SK-N-SH (cell line): Measurements from ENCODE around the gene FBXL15. TPM values are rescaled to one million over a fixed set of nuclear protein-coding genes. Genes with fewer than 3 reads are reported as not detected.

Experiments
- CTCF ChIA-PET: fragments of 300-600, 350-600 bp; formaldehyde crosslinking; extraction: SDS; loops from one replicate; lab custom pipeline; 2021; lab: Yijun Ruan, JAX
- POLR2A ChIA-PET: fragments of 350-600 bp; sonication (Branson Sonifier 250); formaldehyde crosslinking; extraction: SDS; loops from one replicate; lab custom pipeline; 2020; ENCODE audit warnings: antibody characterized with exemption, inconsistent platforms; lab: Yijun Ruan, JAX
- DNase-seq: peaks from one replicate; pipeline ENCODE4 v3.0.0; 2012
- H2AFZ ChIP-seq: fragments of 200-600 bp; sonication (generic); 2 replicates; pipeline ENCODE4 v1.8.1; 2016; ENCODE audit warnings: antibody characterized with exemption, mild to moderate bottlenecking, low read depth
- H3F3A ChIP-seq: fragments of 200-600 bp; sonication (generic); replicated peaks from 2 replicates; pipeline ENCODE3; 2016; ENCODE audit warnings: antibody characterized with exemption, mild to moderate bottlenecking; ENCODE audit not compliant: insufficient read depth
- H3K27ac ChIP-seq, 2 experiments: fragments of 200-500 bp in 1 of 2; fragments of 200-600 bp in 1 of 2; sonication (Bioruptor generic) in 1 of 2; sonication (generic), shearing (Covaris generic) in 1 of 2; 2 replicates each; pipeline versions ENCODE4 v1.5.1 to v1.6.1; 2014 to 2016; ENCODE audit warnings: low read depth in 2 of 2, inconsistent platforms in 1 of 2, low read length in 1 of 2, mild to moderate bottlenecking in 1 of 2, mixed read lengths in 1 of 2
- H3K27me3 ChIP-seq: fragments of 200-600 bp; sonication (generic), shearing (Covaris generic); 2 replicates; pipeline ENCODE4 v1.6.1; 2016; ENCODE audit warnings: mixed run types; ENCODE audit not compliant: insufficient read depth
- H3K36me3 ChIP-seq, 2 experiments: fragments of 200-500 bp in 1 of 2; fragments of 200-600 bp in 1 of 2; sonication (Bioruptor generic) in 1 of 2; sonication (generic) in 1 of 2; replicated peaks in 1 of 2; 2 replicates each; pipeline versions ENCODE3 to v1.5.1; 2014 to 2016; ENCODE audit warnings: low read length in 1 of 2, mild to moderate bottlenecking in 1 of 2; ENCODE audit not compliant: insufficient read depth in 2 of 2, control insufficient read depth in 1 of 2
- H3K4me1 ChIP-seq, 2 experiments: fragments of 200-500 bp in 1 of 2; fragments of 200-600 bp in 1 of 2; sonication (Bioruptor generic) in 1 of 2; sonication (generic), shearing (Covaris generic) in 1 of 2; 2 replicates each; pipeline versions ENCODE4 v1.5.1 to v1.6.1; 2014 to 2016; ENCODE audit warnings: low read depth in 1 of 2, low read length in 1 of 2, mixed run types in 1 of 2; ENCODE audit not compliant: insufficient read depth in 2 of 2, control insufficient read depth in 1 of 2
- H3K4me2 ChIP-seq: fragments of 200-600 bp; sonication (generic), shearing (Covaris generic); 2 replicates; pipeline ENCODE4 v1.6.1; 2017; ENCODE audit warnings: mixed run types
- H3K4me3 ChIP-seq, 2 experiments: fragments of 200-500 bp in 1 of 2; fragments of 200-600 bp in 1 of 2; sonication (Bioruptor generic) in 1 of 2; sonication (generic), shearing (Covaris generic) in 1 of 2; 2 replicates each; pipeline versions ENCODE4 v1.5.1 to v1.8.1; 2014 to 2016; ENCODE audit warnings: low read depth in 2 of 2, inconsistent platforms in 1 of 2, low read length in 1 of 2, mild to moderate bottlenecking in 1 of 2, mixed read lengths in 1 of 2, moderate library complexity in 1 of 2
- H3K79me2 ChIP-seq: fragments of 200-600 bp; sonication (generic); 2 replicates; pipeline ENCODE4 v1.8.1; 2017; ENCODE audit warnings: mild to moderate bottlenecking; ENCODE audit not compliant: insufficient read depth
- H3K9ac ChIP-seq: fragments of 200-600 bp; sonication (generic); 2 replicates; pipeline ENCODE4 v1.6.1; 2017; ENCODE audit warnings: mixed run types
- H3K9me2 ChIP-seq: fragments of 200-600 bp; sonication (generic); 2 replicates; pipeline ENCODE4 v1.6.1; 2017; ENCODE audit warnings: mixed run types
- H3K9me3 ChIP-seq: fragments of 200-600 bp; sonication (generic); 2 replicates; pipeline ENCODE4 v1.6.1; 2017; ENCODE audit warnings: mixed run types, mild to moderate bottlenecking, moderate library complexity
- H4K20me1 ChIP-seq: fragments of 200-600 bp; sonication (generic); 2 replicates; pipeline ENCODE4 v1.6.1; 2017; ENCODE audit warnings: mild to moderate bottlenecking, mixed run types; ENCODE audit not compliant: insufficient read depth
- CTCF ChIP-seq: fragments of 200-600 bp; sonication (generic); IDR thresholded peaks from 2 replicates; pipeline ENCODE4 v1.6.1; 2017; ENCODE audit warnings: antibody characterized with exemption, mild to moderate bottlenecking, moderate library complexity
- ELF1 ChIP-seq: IDR thresholded peaks from 2 replicates; pipeline ENCODE4 v1.4.0; 2012
- FOSL2 ChIP-seq: IDR thresholded peaks from 2 replicates; pipeline ENCODE4 v1.4.0; 2012; ENCODE audit warnings: low read depth, mild to moderate bottlenecking, moderate library complexity, borderline replicate concordance
- FOXJ3 ChIP-seq: sonication (generic); formaldehyde crosslinking; IDR thresholded peaks from 2 replicates; pipeline ENCODE4 v1.5.1; 2020; ENCODE audit warnings: mild to moderate bottlenecking, missing genetic modification reagents
- FOXM1 ChIP-seq: IDR thresholded peaks from 2 replicates; pipeline ENCODE4 v1.4.0; 2012; ENCODE audit warnings: low read depth, mild to moderate bottlenecking
- MAX ChIP-seq: IDR thresholded peaks from 2 replicates; pipeline ENCODE4 v1.4.0; 2012; ENCODE audit warnings: low read depth
- MEF2A ChIP-seq: IDR thresholded peaks from 2 replicates; pipeline ENCODE4 v1.4.0; 2012; ENCODE audit warnings: low read depth, borderline replicate concordance
- MXI1 ChIP-seq: IDR thresholded peaks from 2 replicates; pipeline ENCODE4 v1.6.1; 2012; ENCODE audit warnings: mild to moderate bottlenecking, low read depth, low read length, improper control_type of control experiment
- NFIC ChIP-seq: IDR thresholded peaks from 2 replicates; pipeline ENCODE4 v1.4.0; 2012; ENCODE audit warnings: borderline replicate concordance
- PBX3 ChIP-seq: IDR thresholded peaks from 2 replicates; pipeline ENCODE4; 2012
- RAD21 ChIP-seq: IDR thresholded peaks from 2 replicates; pipeline ENCODE4 v1.6.1; 2012; ENCODE audit warnings: mild to moderate bottlenecking, low read length
- RXRA ChIP-seq: IDR thresholded peaks from 2 replicates; pipeline ENCODE4 v1.4.0; 2012; ENCODE audit warnings: low read depth, mild to moderate bottlenecking, borderline replicate concordance
- SMC3 ChIP-seq: IDR thresholded peaks from 2 replicates; pipeline ENCODE4 v1.6.1; 2012; ENCODE audit warnings: low read depth, low read length, improper control_type of control experiment
- TAF1 ChIP-seq: IDR thresholded peaks from 2 replicates; pipeline ENCODE4 v1.6.1; 2012; ENCODE audit warnings: low read depth, mild to moderate bottlenecking, low read length, moderate library complexity, borderline replicate concordance
- TCF12 ChIP-seq: IDR thresholded peaks from 2 replicates; pipeline ENCODE4 v1.4.0; 2012
- TEAD4 ChIP-seq: IDR thresholded peaks from 2 replicates; pipeline ENCODE4 v1.4.0; 2012; ENCODE audit warnings: mild to moderate bottlenecking, borderline replicate concordance; ENCODE audit not compliant: insufficient read depth
- WGBS: methylation state at CpG from one replicate; pipeline ENCODE4 v1.1.6; 2017; ENCODE audit warnings: low lambda C conversion rate; 5-methylcytosine and 5-hydroxymethylcytosine counted together
- polyA plus RNA-seq, 3 experiments: library from polyadenylated mRNA; depleted of rRNA; stranded (reverse); fragments of >200 nt; gene quantifications; 2 replicates each; pipeline ENCODE4 v1.2.3, GENCODE V29; 2012

The FBXL15 gene
- polyA plus RNA-seq, 1 of the 3 experiments (the other 2 are of a cell fraction): 17.2 TPM

- Histone ChIP-seq H3K4me2 (no peak overlapping the region), H3K9me2 (no peaks in the 10 kb centered on the region), H3K4me1 (peaks cover 0 to 28% of the 10 kb centered on the region in 2 experiments; a peak in 2 of 4 replicates), H3K79me2 (no peaks in the 10 kb centered on the region), H3K27me3 (no peaks in the 10 kb centered on the region), H3K27ac (no peak overlapping the region), H3K36me3 (peaks cover 0 to 21% of the 10 kb centered on the region in 2 experiments), H4K20me1 (no peaks in the 10 kb centered on the region), H3K9me3 (no peaks in the 10 kb centered on the region), H3F3A (peaks cover 19% of the 10 kb centered on the region), H2AFZ (no peak overlapping the region), H3K9ac (no peak overlapping the region), H3K4me3 (no peak overlapping the region)
- ChIA-PET CTCF (interaction anchor here (0.6 to 18.3 kb wide), 22 partner anchors 8 to 270 kb away, joined by 3 to 359 read pairs (median 5); partner anchors contain the start of genes C10orf95, CUEDC2, ELOVL3 and NFKB2), POLR2A (interaction anchor here (0.9 to 3.3 kb wide), 6 partner anchors 9 to 29 kb away, joined by 4 to 11 read pairs (median 4); partner anchors contain the start of genes C10orf95, CUEDC2 and NFKB2)
- TF ChIP-seq TAF1 (no peak), MXI1 (no peak)
- 95% methylated on average over 8 of the region's 13 CpGs for WGBS
- no peak for DNase-seq
Measured at GRCh38 chr10:102423372-102423968, 2.8 kb downstream of the FBXL15 start.

- Histone ChIP-seq H3K36me3 (peaks cover 0 to 21% of the 10 kb centered on the region in 2 experiments), H3F3A (peaks cover 19% of the 10 kb centered on the region), H3K9me3 (no peaks in the 10 kb centered on the region), H3K9me2 (no peaks in the 10 kb centered on the region), H3K27ac (no peak overlapping the region), H3K4me2 (no peak overlapping the region), H4K20me1 (no peaks in the 10 kb centered on the region), H3K79me2 (no peaks in the 10 kb centered on the region), H3K4me1 (peaks cover 0 to 24% of the 10 kb centered on the region in 2 experiments; a peak in 2 of 4 replicates), H3K27me3 (no peaks in the 10 kb centered on the region), H3K4me3 (no peak overlapping the region), H2AFZ (no peak overlapping the region), H3K9ac (no peak overlapping the region)
- POLR2A ChIA-PET: interaction anchor here (1.1 to 3.3 kb wide), 4 partner anchors 8 to 30 kb away, joined by 4 to 11 read pairs (median 5); partner anchors contain the start of genes CUEDC2 and NFKB2
- no peak for TF ChIP-seq TEAD4
- whole genome bisulfite sequencing: 83% methylated on average over 7 of the region's 9 CpGs
- CTCF ChIA-PET: interaction anchor here (0.9 to 18.3 kb wide), 12 partner anchors 8 to 197 kb away, joined by 3 to 359 read pairs (median 21); partner anchors contain the start of genes CUEDC2, ELOVL3 and NFKB2
- no peak for DNase-seq
Measured at GRCh38 chr10:102424145-102424544, 3.5 kb downstream of the FBXL15 start.

- H4K20me1 ChIP-seq: no peaks in the 10 kb centered on the region
- no peak for TF ChIP-seq TCF12
- TF ChIP-seq MEF2A: no peak
- TF ChIP-seq NFIC: no peak
- no peak for TF ChIP-seq SMC3
- TF ChIP-seq FOXJ3: no peak
- TF ChIP-seq RXRA: no peak
- no peak for TF ChIP-seq ELF1
- TF ChIP-seq FOXM1: no peak
- TF ChIP-seq MAX: no peak
- no peak for TF ChIP-seq RAD21
- no peak for TF ChIP-seq CTCF
- TF ChIP-seq PBX3: no peak
- no peak for TF ChIP-seq FOSL2
- no peaks in the 10 kb centered on the region for H3K9me3 ChIP-seq
- ChIA-PET CTCF (interaction anchor here (1.1 to 18.3 kb wide), 6 partner anchors 25 to 194 kb away, joined by 3 to 359 read pairs (median 21); partner anchors contain the start of gene NFKB2), POLR2A (no interaction called here)
- H3K27me3 ChIP-seq: no peaks in the 10 kb centered on the region
- H3K36me3 ChIP-seq: peaks cover 0 to 21% of the 10 kb centered on the region in 2 experiments
- no peak overlapping the region for H2AFZ ChIP-seq
- no peaks in the 10 kb centered on the region for H3K9me2 ChIP-seq
- H3F3A ChIP-seq: peaks cover 17% of the 10 kb centered on the region
- DNase-seq: no peak
- H3K27ac ChIP-seq: no peak overlapping the region
- no peaks in the 10 kb centered on the region for H3K79me2 ChIP-seq
- peaks cover 0 to 19% of the 10 kb centered on the region in 2 experiments; a peak in 2 of 4 replicates for H3K4me1 ChIP-seq
- no peak overlapping the region for H3K4me2 ChIP-seq
- no peak overlapping the region for H3K4me3 ChIP-seq
- no peak overlapping the region for H3K9ac ChIP-seq
- WGBS: 96% methylated on average over 4 of the region's 6 CpGs
Measured at GRCh38 chr10:102424916-102425315, 4.3 kb downstream of the FBXL15 start.
